Activated T-cell treated with anti-CD3 and anti-CD28 coated beads, Interleukin-2, amount 50 U/mL, for 4 hours (primary cell): ENCODE results near the gene CDKN2C. TPM values are rescaled to one million over a fixed set of nuclear protein-coding genes. Genes with fewer than 3 reads are reported as not detected.
"Not testable (repeated sequence)": the region's sequence is repeated elsewhere in the genome, so short reads cannot be mapped to it uniquely, and the experiment has no call there.

Experiments used
- ATAC-seq, 2 donors: fragments of 200-7000 bp; cut with Tn5 transposase; one replicate each; pipeline ENCODE4 v1.10.0; 2021
- DNase-seq: peaks from one replicate; pipeline ENCODE4 v3.0.0-alpha.2; 2020
- H3K27me3 Mint-ChIP-seq: one replicate; pipeline ENCODE4 v1.8.0; 2021; ENCODE audit warnings: low read depth, mixed read lengths
- H3K36me3 Mint-ChIP-seq: one replicate; pipeline ENCODE4 v1.8.0; 2022; ENCODE audit warnings: mixed read lengths; ENCODE audit not compliant: insufficient read depth
- H3K4me1 Mint-ChIP-seq: one replicate; pipeline ENCODE4 v1.8.0; 2021; ENCODE audit warnings: low read depth, mixed read lengths
- H3K4me3 Mint-ChIP-seq: one replicate; pipeline ENCODE4 v1.8.0; 2021; ENCODE audit warnings: mild to moderate bottlenecking, moderate library complexity, mixed read lengths
- H3K9me3 Mint-ChIP-seq: one replicate; pipeline ENCODE4 v1.8.0; 2021; ENCODE audit warnings: mixed read lengths
- total RNA-seq, 3 donors: library from RNA; stranded (reverse); gene quantifications; one replicate each; pipeline ENCODE4 v1.2.1, GENCODE V29; 2021

The CDKN2C gene
- 1 to 10 TPM; 1.4 to 2.6 (median 1.4) TPM for total RNA-seq

DNA sequence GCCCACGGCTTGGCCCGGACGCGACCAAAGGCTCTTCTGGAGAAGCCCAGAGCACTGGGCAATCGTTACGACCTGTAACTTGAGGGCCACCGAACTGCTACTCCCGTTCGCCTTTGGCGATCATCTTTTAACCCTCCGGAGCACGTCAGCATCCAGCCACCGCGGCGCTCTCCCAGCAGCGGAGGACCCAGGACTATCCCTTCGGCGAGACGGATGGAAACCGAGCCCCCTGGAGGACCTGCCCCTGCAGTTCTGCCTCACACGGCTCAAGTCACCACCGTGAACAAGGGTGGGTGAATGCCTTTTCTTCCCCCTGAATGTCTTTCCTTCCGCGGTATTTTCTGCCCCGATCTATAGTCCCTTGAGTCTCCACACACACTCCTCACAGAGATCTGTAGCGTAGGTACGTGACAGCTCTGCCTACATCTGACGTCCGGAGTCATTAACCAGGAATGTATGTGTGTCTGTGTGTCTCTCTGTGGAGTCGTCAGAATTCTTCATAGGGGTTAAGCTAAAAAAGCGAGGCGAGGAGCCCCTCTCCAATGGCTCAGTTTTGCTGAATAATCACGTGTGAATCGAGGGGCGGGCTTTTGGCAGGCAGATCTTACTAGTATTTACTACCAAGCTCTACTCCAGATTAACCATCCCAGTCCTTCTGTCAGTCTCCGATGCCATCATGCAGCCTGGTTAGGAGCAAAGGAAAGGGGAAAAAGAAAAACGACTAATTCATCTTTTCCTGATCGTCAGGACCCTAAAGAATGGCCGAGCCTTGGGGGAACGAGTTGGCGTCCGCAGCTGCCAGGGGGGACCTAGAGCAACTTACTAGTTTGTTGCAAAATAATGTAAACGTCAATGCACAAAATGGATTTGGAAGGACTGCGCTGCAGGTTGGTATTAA is at the start of gene CDKN2C:
CDKN2C (plus strand) TSS at position 635 of the 898 bp plus-strand sequence; CDS start at position 759, 124 bp downstream.
- Mint-ChIP-seq H3K36me3 (no peaks in the 10 kb centered on the region), H3K27me3 (peaks cover 11% of the 10 kb centered on the region), H3K4me1 (peaks cover 22% of the 10 kb centered on the region), H3K4me3 (peak within 1 kb of the TSS; percentile 99), H3K9me3 (no peaks in the 10 kb centered on the region)
- peak; percentile 31 to 32 for ATAC-seq
- peak; percentile 26 for DNase-seq

DNA sequence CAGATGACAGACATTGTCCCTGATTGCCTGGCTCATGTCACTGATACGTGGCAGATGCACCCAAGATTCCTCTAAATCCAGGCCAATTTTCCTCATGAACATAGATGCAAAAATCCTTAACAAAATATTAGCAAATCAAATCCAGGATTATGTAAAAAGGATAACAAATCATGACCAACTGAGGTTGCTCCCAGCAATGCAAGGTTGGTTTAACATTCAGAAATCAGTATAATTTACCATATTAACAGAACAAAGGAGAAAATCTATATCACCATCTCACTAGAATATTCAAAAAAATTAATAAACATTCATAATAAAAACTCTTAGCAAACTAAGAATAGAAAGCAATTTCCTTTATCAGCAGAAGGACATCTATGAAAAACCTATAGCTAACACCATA is 49.6 kb upstream of the CDKN2C start:
- H3K9me3 Mint-ChIP-seq = peaks cover 12% of the 10 kb centered on the region
- H3K4me3 Mint-ChIP-seq = no peak overlapping the region
- no peaks in the 10 kb centered on the region for H3K27me3 Mint-ChIP-seq
- H3K4me1 Mint-ChIP-seq = peaks cover 28% of the 10 kb centered on the region
- H3K36me3 Mint-ChIP-seq = peaks cover 12% of the 10 kb centered on the region
- no peak for ATAC-seq
- no peak for DNase-seq

DNA sequence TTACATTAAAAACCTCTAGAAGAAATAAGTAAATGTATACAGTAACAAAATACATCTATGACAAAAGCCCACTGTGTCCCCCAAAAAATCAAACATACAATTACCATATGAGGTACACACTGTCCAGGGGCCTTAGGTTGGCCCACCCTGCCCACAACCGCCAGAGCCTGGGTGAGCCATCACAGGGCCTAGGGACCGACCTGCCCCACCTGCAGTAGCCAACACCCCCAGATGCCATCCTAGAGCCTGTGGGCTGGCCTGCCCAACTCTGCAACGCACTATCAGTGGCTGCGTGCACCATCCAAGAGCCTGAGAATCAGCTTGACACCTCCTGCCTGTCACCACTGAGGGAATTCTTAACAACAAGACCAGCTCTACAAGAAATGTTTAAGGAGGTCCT is 49.0 kb upstream of the CDKN2C start:
- Mint-ChIP-seq H3K27me3 (no peaks in the 10 kb centered on the region), H3K36me3 (peaks cover 12% of the 10 kb centered on the region), H3K4me3 (no peak overlapping the region), H3K4me1 (peaks cover 28% of the 10 kb centered on the region), H3K9me3 (peaks cover 12% of the 10 kb centered on the region)
- ATAC-seq (no peak), DNase-seq (no peak)

DNA sequence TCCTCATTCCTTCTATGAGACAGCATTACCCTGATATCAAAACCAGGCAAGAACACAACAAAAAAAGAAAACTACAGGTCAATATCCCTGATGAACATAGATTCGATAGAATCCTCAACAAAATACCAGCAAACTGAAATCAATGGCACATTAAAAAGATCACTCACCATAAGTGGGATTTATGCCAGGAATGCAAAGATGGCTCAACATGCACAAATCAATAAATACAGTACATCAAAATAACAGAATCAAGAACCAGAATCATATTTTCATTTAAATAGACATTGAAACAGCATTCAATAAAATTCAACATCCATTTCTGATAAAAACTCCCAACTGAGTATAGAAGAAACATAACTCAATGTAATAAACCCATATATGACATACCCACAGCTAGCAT is 46.5 kb upstream of the CDKN2C start:
- Mint-ChIP-seq H3K4me3 (no peak overlapping the region), H3K9me3 (peaks cover 12% of the 10 kb centered on the region), H3K4me1 (peaks cover 15% of the 10 kb centered on the region), H3K27me3 (no peaks in the 10 kb centered on the region), H3K36me3 (peaks cover 18% of the 10 kb centered on the region)
- DNase-seq (no peak), ATAC-seq (no peak)

DNA sequence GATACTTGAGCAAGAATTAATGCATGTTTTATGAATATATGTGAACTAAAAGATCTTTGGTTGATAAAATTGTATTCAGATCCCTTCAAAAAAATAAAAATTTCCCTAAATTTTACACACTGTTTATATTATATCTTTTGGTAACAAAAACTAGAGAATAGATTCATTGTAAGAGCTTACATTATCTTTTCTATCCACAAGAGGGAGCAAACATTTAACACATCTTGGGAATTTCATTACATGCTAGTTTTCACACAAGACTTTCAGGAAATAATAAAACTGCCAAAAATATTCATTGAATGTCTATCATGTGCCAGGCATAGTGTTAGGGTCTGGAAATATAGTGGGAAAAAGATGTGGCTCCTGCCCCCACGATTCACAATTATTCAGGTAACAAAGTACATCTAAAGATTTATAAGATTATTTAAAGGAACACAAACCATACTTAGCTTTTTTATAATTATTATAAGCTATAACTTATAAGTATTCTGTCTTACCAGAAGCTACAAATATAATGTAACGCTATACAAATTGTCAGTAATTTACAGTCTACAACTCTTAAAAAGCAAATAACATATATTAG is 40.6 kb upstream of the CDKN2C start:
- Mint-ChIP-seq H3K9me3 (no peaks in the 10 kb centered on the region), H3K4me1 (peaks cover 21% of the 10 kb centered on the region), H3K27me3 (no peaks in the 10 kb centered on the region), H3K36me3 (peaks cover 10% of the 10 kb centered on the region), H3K4me3 (no peak overlapping the region)
- ATAC-seq = no peak
- no peak for DNase-seq

DNA sequence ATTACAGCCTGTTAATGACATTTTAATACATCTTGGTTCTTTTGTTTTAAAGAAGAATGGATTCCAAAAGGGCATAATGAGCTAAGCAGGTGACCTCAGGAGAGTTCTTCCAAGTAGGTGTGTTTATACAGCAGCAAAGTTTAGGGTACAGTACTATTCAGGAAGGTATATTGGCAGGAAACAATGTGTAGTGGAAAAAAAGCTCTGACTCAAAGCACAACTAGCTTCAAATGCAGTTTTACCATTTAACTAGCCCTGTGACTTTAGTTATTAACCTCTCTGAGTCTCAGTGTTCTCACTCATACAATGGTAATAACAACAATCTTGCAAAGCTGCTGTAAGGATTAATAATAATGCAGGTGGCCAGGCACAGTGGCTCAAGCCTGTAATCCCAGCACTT is 39.9 kb upstream of the CDKN2C start:
- H3K27me3 Mint-ChIP-seq = no peaks in the 10 kb centered on the region
- peaks cover 19% of the 10 kb centered on the region for H3K4me1 Mint-ChIP-seq
- no peak overlapping the region for H3K4me3 Mint-ChIP-seq
- peaks cover 10% of the 10 kb centered on the region for H3K36me3 Mint-ChIP-seq
- ATAC-seq (no peak), DNase-seq (no peak)
- H3K9me3 Mint-ChIP-seq = no peaks in the 10 kb centered on the region

DNA sequence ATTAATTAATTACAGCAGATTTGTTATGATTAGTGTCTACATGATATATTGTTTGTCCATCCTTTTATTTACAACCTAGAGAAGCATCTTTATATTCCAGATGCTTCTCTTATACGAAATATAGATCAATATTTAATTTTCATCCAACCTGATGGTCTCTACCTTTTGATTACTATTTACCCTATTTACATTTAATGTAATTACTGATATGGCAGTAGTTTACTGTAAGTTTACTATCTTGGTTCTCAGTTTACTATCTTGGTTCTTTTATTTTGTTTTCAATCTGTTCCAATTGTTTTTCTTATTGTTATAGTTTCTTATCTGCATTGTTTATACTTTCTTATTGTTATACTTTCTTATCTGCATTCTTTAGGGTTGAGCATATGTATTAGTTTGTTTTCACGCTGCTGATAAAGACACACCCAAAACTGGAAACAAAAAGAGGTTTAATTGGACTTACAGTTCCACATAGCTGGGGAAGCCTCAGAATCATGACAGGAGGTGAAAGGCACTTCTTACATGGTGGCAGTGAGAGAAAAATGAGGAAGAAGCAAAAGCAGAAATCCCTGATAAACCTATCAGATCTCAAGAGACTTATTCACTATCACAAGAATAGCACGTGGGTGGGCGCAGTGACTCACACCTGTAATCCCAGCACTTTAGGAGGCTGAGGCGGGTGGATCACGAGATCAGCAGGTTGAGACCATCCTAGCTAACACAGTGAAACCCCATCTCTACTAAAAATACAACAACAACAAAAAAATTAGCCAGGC is 38.9 kb upstream of the CDKN2C start:
- Mint-ChIP-seq H3K4me3 (no peak overlapping the region), H3K27me3 (no peaks in the 10 kb centered on the region), H3K9me3 (no peaks in the 10 kb centered on the region), H3K36me3 (peaks cover 10% of the 10 kb centered on the region), H3K4me1 (peaks cover 24% of the 10 kb centered on the region)
- DNase-seq (peak; percentile 14), ATAC-seq (no peak)

DNA sequence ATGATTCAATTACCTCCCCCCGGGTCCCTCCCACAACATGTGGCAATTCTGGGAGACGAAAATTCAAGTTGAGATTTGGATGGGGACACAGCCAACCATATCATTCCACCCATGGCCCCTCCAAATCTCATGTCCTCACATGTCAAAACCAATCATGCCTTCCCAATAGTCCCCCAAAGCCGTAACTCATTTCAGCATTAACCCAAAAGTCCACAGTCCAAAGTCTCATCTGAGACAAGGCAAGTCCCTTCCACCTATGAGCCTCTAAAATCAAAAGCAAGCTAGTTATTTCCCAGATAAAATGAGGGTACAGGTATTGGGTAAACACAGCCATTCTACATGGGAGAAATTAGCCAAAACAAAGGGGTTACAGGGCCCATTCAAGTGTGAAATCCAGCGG is 38.0 kb upstream of the CDKN2C start:
- H3K27me3 Mint-ChIP-seq, H3K36me3 Mint-ChIP-seq, H3K4me3 Mint-ChIP-seq, H3K9me3 Mint-ChIP-seq, DNase-seq, ATAC-seq: not testable (repeated sequence)
- peaks cover 31% of the 10 kb centered on the region for H3K4me1 Mint-ChIP-seq

DNA sequence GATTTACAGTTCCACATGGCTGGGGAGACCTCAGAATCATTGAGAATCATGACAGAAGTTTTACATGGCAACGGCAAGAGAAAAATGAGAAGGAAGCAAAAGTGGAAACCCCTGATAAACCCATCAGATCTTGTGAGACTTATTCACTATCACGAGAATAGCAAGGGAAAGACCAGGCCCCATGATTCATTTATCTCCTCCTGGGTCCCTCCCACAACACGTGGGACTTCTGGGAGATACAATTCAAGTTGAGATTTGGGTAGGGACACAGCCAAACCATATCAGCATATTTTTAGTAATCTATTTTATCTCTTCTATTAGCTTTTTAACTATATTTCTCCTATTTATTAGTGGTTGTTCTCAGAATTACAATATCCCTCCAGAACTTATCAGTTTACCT is 36.3 kb upstream of the CDKN2C start:
- DNase-seq, H3K4me3 Mint-ChIP-seq, H3K27me3 Mint-ChIP-seq, H3K36me3 Mint-ChIP-seq, H3K9me3 Mint-ChIP-seq, ATAC-seq: not testable (repeated sequence)
- H3K4me1 Mint-ChIP-seq = peaks cover 35% of the 10 kb centered on the region

DNA sequence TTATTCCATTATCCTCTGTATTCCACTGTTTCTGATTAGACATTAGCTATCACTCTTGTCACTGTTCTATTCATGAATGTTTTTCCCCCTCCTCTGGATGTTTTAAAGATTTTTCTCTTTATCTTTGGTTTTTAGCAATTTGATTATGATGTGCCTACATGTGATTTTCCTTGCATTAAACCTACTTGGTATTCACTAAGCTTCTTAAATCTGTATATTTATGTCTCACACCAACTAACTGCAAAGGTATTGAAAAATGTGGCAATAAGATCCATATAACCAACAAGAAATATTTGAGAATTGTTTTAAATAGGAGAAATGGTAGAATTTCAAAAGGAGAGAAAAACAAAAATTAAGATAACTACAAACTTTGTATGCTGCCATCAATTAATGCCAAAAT is 35.2 kb upstream of the CDKN2C start:
- no peaks in the 10 kb centered on the region for H3K27me3 Mint-ChIP-seq
- no peak overlapping the region for H3K4me3 Mint-ChIP-seq
- peaks cover 35% of the 10 kb centered on the region for H3K4me1 Mint-ChIP-seq
- H3K9me3 Mint-ChIP-seq = no peaks in the 10 kb centered on the region
- ATAC-seq = no peak
- peaks cover 4% of the 10 kb centered on the region for H3K36me3 Mint-ChIP-seq
- DNase-seq = no peak

DNA sequence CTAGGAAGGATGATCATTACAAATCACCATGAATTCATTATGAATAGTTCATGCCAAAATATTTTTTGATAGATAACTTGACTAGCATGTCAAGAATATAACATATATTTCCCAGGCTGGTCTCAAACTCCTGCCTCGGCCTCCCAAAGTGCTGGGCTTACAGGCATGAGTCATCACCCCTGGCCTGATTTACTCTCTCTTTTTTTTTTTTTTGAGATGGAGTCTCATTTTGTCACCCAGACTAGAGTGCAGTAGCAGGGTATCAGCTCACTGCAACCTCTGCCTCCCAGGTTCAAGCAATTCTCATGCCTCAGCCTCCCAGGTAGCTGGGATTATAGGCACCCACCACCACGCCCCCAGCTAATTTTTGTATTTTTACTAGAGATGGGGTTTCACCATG is 34.8 kb upstream of the CDKN2C start:
- H3K4me3 Mint-ChIP-seq, DNase-seq, ATAC-seq, H3K9me3 Mint-ChIP-seq, H3K27me3 Mint-ChIP-seq, H3K36me3 Mint-ChIP-seq: not testable (repeated sequence)
- H3K4me1 Mint-ChIP-seq = peaks cover 31% of the 10 kb centered on the region

DNA sequence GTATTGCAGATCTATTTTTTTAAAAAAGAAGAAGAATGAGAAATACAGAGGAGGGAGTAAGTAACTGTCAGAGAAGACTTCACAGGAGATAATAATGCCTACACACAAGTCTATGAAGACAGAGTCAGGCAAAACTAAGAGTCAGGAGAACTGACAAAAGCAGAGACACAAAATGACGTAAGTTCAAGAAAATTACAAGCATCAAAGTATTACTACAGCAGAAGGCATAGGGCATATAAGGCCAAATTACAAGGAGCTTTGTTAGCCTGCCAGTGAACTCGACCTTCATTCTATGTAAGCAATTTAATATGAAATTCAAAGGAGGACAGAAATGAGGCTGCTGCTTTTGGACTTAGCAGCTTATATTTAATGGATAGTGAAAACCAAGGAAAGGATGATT is 33.7 kb upstream of the CDKN2C start:
- peaks cover 4% of the 10 kb centered on the region for H3K36me3 Mint-ChIP-seq
- no peak for DNase-seq
- no peak overlapping the region for H3K4me3 Mint-ChIP-seq
- H3K9me3 Mint-ChIP-seq = no peaks in the 10 kb centered on the region
- peaks cover 27% of the 10 kb centered on the region for H3K4me1 Mint-ChIP-seq
- H3K27me3 Mint-ChIP-seq = no peaks in the 10 kb centered on the region
- ATAC-seq = no peak

DNA sequence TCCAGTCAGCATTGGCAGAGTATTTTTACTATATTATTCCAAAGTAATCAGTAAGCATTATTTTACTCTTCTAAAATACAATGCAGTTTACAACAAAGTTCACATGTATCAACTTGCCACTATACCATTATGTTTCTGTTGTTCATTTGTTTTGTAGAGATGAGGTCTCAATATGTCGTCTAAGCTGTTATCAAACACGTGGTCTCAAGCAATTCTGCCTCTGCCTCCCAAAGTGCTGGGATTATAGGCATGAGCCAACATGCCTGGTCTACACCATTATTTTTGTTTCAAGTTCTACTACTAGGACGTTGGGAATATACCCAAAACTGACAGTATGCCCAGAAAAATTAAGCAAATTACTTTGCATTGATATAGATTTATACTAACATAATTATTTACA is 29.8 kb upstream of the CDKN2C start:
- ATAC-seq (no peak), DNase-seq (no peak)
- H3K27me3 Mint-ChIP-seq = no peaks in the 10 kb centered on the region
- peaks cover 3% of the 10 kb centered on the region for H3K36me3 Mint-ChIP-seq
- peaks cover 30% of the 10 kb centered on the region for H3K4me1 Mint-ChIP-seq
- no peaks in the 10 kb centered on the region for H3K9me3 Mint-ChIP-seq
- H3K4me3 Mint-ChIP-seq = no peak overlapping the region

DNA sequence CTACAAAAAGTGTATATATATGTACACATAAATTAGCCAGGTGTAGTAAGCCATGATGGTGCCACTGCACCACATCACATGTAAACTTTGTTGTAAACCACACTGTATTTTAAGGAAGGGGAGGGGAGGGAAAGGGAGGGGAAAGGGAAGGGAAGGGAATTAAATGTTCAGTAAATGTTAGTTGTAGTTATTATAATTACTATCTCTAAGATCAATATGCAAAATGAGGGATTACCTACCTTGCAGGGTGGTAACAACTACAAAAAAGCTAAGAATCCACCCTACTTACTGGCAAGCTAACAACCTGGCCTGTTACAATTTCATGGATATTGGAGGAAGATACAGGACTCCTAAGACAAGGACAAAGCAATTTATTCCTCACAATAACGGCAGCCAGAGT is 27.7 kb upstream of the CDKN2C start:
- ATAC-seq = no peak
- Mint-ChIP-seq H3K9me3 (no peaks in the 10 kb centered on the region), H3K4me1 (peaks cover 31% of the 10 kb centered on the region)

More for the DNA sequence above, 27.7 kb upstream of the CDKN2C start:
- H3K36me3 Mint-ChIP-seq = peaks cover 6% of the 10 kb centered on the region
- DNase-seq = no peak
- no peak overlapping the region for H3K4me3 Mint-ChIP-seq
- H3K27me3 Mint-ChIP-seq = no peaks in the 10 kb centered on the region
